ENCODE measurements around the gene ISG20L2.

ISG20L2 gene

DNA sequence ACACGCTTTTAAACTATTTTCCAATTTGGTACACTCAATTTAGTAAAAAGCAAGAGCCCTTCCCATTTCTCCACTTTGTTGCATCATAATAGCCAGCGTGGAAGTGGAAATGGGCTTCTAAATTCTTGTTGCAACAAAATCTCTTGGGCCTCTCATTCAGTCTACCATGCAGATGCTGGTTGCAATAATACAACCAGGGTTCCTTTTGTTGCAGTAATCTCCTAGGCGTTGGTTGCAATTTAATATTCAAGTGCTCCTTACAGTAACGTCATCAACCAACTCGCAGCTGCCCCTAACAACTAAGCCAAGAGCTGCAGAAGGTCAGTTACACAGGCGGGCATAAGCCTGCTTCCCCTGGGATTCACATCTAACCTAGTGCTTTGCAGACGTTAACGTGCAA lies 25.7 kb upstream of the ISG20L2 start:
- no peak for DNase-seq (ENCODE audit: low read depth)

DNA sequence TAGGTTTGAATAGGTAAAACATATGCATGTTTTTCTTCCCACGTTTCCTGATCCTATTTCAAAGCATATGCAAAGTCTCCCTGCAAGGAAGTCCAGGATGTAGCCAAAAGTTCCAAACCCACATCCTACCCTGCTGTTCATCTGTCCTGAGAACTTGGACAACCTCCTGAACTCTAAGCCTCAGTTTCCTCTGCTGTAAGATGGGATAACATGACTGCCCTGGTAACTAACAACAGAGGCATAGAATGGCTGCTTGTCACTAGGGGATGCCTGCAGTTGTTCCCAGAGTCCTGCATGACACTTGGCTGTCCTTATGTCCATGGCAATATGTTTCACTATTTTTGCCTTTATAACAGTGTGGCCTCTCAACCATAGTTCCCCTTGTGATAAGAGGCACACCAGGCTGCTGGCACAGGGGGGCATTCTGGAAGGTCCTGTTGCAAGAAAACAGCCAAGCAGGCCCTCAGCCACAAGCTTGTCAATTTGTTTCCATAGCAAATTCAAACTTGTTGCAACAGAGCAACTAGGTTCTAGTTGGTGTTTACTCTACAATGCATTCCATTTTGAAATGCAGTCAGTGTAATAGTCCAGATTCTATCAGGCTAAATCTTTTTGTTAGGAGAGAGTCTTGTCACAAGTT lies 24.4 kb upstream of the ISG20L2 start:
- DNase-seq (ENCODE audit: low read depth): no peak

DNA sequence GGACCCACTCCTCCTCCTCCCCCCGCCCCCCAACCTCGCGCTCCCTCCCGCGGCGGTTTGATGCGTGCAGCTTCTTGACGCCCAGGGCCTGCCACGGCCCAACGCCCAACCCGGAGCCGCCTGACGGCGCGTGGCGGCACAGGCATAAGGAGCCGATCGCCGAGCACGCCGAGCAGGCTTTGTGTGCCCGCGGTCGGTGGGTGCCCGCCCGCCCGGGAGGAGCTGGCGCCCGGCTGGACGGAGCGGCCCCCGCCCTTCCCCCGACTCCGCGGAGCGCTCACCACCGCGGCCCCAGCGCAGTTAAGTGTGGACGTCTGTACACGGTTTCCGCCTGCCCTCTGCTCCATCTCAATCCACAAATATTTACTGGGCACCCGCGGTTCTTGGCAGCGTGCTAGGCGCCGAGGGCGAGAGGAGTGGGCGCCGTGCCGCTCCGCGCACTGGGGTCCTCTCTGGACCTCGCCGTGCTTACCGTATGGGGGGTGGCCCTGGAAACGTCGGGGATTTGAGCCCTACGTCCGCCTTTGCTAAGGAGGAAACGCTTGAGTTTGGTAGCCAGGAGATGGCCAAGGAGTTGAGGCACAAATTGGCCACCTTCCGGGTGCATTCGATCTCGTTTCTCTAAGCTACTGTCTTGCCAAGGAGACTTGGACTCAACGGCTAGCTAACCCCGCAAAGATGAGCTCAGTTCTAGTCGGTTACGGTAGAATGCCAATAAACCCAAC lies 23.4 kb upstream of the ISG20L2 start:
- DNase-seq (ENCODE audit: low read depth): peak; percentile 93

DNA sequence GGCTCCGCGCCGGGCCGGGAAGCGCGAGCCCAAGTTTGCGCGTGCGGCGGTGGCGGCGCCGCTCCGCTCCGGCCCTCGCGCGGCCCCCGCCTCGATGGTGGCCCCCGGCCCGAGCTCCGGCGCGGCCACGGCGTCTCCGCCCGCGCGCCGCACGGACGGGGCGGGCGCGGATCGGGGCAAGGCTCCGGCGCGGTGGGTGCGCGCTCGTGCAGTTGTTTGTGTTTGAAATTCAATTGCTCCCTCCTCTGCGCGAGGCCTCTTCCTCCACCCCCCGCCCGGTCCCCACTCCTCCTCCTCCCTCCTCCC lies 22.8 kb upstream of the ISG20L2 start, which contains the start of gene HDGF:
Gene HDGF (minus strand): TSS at position 225 of the 306 bp plus-strand sequence. CDS start 246 bp downstream, outside the sequence.
- DNase-seq (ENCODE audit: low read depth): no peak

DNA sequence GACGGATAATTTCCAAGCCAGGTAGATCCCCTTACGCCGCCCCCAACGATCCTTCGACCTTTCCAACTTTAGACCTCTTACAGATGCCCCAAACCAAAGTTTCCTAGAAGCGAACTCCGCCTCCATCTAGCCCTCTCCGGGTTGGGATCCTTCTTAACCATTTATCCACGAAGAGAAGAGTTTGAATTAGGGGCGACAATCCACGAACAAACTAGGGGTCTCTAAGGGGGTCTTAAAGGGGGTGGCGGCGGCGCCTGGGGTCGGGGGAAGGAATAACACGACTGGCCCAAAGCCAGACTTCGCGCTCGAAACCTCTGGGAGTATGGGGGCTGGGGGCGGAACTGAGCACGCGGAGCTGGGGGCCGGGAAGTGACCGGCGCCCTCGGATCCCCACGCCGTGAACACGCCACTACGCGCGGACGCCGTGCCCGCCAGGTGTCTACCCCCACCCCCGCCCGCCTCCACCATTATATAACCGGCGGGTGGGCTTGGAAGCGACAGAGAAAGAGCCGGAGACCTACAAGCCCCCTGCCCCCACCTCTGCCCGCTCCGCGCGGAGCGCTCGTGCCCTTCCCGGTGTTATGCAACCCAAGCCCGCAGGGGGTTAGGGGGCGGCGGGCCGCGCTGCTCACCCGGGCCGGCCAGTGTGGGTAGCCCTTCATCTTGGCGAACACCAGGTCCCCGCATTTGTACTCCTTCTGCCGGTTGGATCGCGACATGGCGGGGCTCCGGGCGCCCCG lies 22.3 kb upstream of the ISG20L2 start:
- DNase-seq (ENCODE audit: low read depth): no peak

DNA sequence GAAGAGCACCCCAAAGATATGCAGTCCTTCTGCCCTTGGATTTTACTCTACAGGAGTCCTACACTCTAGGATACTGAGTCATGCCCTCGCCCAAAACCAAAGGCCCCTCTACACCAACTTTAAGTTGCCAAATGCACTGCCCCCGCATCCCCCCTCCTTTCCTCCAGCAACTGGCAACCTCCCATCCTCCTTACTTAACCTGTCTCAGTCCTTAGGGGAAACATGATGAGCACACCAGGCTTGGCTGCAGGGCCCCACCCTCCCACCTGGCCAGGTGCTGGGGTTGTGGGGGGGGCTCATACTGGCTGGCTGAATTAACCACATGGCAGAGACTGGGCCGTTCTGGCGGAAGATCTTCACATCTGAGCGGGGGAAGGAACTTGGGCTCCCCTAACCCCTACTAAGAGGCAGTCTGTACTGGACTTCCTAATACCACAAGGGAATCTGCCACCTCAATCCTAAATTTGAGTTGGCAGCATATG lies 21.7 kb upstream of the ISG20L2 start:
- DNase-seq (ENCODE audit: low read depth): no peak

DNA sequence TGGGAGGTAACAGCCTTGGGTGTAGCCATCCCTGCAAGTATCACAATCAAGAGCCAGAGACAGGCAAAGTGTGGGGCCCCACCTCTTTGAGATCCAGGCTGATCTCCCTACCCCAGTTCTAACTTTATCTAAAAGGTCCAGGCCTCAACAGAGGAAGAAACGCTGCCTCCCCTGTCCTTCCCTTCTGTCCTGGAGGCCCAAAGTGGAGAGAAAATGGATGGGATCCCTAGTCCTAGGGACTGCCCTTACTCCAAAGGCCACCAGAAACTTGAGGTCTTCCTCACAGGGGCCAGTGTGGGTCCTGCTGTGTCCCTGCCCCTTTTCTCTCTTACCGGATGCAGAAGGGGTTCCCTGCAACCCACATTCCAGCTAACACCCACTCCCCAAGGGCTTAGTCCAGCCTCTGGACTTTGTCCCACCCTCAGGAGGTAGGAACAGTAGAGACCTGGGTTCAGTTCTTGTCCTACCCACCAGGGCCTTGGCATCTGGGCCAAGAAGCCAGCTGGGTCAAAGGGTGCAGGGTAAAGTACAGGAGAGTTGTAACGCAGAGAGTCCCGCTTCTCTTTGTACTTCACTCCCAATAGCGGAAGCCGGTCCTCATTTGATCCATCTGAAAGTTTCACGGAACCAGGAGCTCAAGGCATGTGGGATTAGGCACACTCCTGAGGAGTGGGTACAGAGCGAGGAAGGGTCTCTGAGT lies 21.0 kb upstream of the ISG20L2 start:
- no peak for DNase-seq (ENCODE audit: low read depth)

DNA sequence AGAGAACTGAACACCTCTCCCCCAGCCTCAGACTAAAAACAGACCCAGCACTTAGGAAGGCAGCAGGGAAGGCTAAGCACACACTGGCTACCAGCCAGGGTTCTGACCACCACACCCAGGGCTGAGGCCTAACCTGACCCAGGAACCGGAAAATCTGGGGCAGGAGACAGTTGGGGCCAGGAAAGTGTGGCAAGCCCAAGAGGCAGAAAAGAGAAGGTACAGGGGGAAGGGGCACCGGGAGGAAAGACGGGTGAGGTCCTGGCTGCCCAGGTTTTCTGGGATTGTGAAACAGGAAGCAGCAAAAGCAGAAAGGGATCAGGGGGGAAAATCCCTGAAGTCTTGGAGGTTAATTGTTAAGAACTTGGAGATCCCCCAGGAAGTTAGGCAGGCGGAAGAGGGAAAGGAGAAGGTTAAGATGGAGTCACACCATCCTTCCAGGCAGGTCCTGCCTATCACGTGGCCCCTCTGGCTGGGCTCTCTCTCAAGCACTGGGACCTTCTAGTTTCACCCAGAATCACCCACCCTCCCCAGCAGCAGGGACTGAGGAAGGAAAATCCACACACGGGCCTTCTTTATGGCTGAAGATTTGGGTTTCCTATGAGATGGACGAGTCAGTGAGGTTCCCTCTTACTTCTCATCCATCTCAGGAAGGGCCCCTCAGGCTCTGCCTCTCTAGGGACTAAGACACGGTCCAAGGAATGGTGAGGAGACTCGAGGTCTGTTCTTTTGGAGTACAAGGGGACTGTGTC lies 20.3 kb upstream of the ISG20L2 start:
- no peak for DNase-seq (ENCODE audit: low read depth)

DNA sequence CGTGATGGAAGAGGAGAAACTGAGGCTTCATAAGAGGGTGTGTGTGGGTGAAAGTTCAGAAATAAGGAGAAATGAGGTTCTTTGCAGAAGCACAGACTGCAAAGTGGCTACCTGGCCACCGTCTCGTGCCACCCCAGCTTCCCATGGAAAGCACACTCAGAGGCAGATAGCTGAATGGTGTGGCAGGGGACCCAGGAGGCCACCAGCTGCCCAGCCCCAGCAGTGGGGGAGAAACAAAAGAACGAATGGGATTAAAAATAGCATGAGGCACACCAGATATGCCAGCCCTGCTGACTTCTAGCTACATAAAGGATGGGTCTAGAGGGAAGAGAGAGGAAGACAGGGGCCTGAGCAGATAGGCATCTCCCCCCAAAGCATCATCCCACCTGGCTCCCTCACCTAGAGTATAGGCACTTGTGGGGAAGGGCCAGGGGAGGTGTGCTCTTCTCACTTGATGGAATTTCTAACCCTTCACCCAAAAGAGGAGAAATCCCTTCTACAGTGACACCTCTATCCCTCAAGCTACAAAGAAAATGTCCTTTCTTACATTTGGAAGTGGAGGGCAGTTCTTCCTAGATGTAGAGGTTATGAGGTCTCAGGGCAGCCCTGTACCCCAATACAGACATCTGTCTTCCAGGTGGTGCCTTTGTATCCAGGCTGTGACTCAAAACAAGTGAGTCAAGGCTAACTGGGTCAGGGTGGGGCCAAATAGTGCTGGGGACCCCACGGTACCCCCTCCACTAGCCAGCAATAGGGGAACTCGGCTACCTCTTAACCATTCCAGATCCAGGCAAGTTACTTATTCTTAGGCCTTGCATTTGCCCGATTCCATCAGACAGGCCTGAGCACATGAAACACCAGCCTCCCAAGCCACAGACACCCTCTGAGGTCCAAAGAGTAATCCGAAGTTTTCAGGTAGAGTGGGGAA lies 19.4 kb upstream of the ISG20L2 start:
- no peak for DNase-seq (ENCODE audit: low read depth)

DNA sequence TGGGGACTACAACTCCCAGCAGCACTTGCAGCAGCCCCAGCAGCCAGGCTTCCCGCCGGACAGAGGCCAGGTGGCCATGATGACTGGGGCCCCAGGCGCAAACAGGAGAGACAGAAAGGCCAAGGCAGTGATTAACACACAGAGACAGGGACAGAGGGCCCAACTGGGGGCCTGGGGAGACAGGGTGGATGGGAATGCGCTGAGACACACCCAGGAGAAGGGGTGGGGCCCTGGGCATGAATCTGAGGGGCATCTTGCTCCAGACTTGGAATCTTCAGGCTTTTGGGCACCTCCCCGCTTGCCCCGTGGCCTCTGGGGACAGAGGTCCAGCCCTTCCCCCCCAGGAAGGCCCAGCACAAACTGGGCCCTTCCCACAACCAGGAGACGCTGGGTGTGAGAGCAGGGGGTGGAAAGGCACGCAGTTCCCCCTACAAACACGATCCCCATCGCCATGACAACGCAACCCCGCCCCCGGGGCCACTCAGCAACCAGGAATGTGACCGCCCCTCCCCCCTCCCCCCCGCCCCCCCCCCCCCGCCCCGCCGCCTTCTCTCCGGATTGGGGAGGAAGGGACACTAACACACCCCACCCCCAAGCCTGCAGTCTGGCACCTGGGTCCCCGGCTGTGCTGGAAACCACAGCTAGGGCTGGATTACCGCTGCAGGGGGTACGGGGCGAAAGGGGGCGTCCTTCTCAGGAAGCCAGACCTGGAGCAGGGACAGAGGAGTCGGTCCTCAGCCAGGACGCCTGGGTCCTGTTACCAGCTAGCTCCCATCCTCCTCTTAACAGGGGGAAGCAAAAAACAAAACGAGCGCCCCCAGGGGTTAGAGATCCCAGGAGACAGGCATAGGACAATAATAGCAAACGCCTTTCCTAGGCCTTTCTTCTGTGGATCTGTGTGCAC lies 18.4 kb upstream of the ISG20L2 start:
- no peak for DNase-seq (ENCODE audit: low read depth)

DNA sequence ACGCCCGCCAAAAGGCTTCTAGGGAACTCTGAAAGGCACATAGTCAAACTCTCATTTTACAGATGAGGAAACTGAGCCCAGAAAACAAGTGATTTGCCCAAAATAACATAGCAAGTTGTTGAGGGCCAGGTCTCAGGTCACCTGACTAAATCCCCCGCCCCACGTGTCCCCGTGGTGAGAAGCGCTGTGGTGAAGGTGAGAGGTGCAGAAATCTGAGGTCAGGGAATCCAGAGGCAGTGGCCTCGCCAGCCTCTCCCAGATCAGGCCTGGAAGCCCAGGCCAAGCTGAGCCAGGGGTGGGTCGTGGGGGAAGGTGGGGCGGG lies 17.8 kb upstream of the ISG20L2 start:
- no peak for DNase-seq (ENCODE audit: low read depth)

DNA sequence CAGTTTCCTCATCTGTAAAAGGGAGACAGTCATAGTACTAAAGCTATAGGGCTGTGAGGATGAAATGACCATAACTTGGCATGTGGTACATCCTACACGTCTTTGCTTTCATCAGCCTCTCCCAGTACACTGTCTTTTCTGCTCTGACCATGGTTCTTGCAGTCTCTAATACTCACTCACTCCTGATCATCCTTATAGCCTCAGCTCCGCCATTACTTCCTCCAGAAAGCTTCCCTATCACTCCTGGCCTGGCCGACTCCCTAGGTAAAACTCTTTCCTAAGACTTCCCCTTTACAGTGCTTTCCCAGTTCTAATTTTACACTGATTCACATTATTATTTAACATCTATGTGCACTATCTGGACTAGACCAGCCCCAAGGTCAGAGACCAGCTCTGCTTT lies 17.3 kb upstream of the ISG20L2 start:
- DNase-seq (ENCODE audit: low read depth): no peak

DNA sequence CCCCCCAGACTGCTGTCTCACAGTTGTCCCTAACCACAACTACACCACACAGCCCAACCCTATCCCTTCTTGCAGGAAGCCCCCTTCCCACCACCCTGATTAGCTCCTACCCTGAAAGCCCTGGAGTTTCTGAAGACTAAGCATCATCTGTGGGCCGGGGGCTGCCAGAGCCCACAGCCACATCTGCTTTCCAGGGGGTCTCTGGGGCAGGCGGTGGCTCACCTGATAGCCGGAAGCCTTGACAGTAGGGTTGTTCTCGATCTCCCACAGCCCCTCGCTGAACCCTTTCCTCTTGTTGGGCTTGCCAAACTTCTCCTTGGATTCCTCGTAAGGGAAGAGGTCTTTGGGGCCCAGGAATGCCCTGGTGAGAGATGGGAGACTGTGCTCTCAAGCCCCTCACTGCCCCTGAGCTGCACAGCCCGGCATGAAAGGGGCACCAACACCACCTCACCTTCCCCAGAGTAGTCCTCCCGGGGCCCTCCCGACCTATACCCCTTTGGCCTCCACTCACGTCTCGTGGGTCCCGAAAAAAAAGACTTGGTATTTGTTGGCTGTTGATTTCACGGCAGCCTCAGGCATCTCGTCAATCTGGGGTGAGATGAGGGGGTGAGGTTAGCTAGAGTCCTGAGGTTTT lies 16.3 kb upstream of the ISG20L2 start:
- DNase-seq (ENCODE audit: low read depth): no peak

DNA sequence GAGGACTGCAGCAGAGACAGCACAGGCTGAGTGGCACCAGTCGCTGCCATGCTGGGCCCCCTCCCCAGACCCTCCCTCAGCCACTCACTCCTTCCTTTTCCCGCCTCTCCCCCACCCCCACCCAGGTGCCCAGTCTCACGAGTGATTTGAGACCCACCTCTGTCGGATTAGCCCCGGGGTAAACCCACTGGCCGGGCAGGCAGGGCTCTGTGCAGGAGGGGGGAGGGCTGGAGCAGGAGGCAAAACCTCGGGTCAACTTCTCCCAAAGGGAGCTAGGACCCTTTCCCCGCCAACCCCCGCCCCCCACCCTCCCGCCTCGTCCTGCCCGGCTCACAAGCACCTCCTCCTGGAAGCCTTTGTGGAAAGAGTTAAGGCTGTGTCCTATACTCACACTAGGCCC lies 15.8 kb upstream of the ISG20L2 start:
- no peak for DNase-seq (ENCODE audit: low read depth)

DNA sequence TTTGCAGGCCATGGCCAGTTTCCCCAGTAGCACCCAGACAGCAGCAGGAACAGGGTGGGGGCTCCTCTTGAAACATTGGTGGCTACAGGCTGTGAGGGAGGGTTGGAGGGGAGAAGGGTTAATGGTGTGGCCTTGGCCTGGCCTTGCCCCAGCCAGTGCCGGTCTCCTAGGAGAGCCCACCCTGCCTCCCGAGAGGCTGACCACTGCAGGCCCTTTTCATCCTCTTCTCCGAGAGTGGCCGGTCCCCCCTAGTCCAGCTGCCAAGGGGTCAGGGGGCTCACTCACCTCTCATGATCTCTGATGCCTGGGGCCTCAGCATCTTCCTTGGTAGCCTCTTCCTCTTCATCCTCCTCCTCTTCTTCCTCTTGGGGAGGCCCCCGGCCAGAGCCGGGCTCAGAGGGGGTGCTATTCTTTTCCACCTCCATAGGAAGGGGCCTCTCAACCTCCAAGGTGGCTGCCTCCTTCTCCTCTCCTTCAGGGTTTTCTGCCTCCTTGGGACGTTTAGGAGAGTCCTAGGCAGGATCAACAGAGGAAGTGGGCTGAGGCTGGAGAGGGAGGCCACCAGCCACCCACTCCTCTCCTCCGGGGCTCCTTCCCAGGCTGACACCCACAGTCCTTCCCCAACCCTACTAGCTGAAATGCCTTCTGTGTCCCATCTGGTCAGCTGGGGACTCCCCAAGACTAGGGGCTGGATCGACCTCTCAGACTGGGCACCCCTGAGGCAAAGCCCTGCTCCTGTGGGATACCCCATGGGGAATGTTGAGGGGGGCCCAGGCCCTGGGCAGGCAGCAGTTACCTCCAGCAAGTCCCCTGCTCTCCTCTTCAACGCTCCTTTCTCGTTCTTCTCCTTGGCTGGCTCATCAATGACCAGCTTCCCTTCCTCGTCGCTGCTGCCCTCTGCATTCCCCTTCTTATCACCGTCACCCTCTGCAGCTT lies 15.1 kb upstream of the ISG20L2 start:
- DNase-seq (ENCODE audit: low read depth): no peak

DNA sequence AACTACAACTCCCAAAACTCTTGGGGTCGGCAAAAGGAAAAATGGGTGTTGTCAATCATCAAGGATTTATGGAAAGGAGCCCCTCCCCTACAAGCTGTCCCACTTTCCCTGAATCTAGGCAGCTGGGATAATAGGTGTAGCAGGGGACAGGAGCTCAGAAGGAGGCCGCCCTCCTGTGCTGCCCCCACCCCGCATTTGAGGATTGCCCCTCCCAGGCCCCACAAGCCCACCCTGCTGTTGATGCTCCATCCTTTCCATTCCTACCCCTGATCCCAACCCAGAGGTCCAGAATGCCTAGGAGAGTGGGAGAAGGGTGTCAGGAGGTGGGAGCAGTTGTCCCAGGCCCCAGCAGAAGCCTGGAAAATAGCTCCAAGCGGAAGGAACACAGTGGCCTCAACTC lies 14.2 kb upstream of the ISG20L2 start:
- DNase-seq (ENCODE audit: low read depth): no peak

DNA sequence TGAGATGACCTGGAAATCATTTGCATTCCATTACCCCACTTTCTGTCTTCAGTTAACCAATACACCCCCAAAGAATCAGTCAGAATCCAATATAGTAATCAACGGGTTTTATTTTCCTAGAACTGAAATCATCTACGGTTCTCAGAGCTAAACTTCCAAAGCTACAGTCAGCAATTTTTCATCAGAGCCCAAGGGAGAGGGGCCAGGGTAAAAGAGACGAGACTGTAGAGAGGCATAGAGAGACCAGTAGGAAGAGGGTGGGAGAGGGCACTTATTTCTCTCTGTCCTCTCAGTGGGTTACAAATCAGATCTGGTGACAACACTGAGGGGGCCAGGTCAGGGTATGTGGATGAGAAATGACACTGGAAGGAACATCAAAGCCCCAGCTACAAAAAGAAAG lies 13.5 kb upstream of the ISG20L2 start:
- no peak for DNase-seq (ENCODE audit: low read depth)

DNA sequence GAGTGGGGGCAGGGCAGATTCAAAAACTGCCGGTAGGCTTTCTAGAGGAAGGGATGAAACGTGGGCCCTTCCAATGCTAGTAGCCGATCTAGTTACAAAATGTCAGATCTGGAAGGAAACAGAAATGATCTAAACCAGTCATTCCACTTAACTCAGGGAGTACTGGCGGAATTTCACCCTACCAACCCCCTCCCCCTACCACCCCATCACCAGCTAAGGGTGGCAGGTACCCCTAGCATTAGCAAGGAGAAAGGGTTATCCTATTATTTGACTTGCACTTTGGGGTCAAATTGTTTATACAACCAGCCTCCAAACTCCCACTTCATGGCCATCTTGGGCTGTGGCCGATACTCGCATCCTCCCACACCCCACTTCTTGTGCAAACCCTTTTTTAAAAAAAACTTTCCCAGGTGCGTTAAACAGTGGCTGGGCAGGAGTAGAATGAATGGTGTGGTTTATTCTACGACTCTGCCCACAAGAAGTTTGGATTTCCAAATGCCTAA lies 13.0 kb upstream of the ISG20L2 start:
- DNase-seq (ENCODE audit: low read depth): no peak
